ENCODE measurements around the gene FITM1.

Gene FITM1

DNA sequence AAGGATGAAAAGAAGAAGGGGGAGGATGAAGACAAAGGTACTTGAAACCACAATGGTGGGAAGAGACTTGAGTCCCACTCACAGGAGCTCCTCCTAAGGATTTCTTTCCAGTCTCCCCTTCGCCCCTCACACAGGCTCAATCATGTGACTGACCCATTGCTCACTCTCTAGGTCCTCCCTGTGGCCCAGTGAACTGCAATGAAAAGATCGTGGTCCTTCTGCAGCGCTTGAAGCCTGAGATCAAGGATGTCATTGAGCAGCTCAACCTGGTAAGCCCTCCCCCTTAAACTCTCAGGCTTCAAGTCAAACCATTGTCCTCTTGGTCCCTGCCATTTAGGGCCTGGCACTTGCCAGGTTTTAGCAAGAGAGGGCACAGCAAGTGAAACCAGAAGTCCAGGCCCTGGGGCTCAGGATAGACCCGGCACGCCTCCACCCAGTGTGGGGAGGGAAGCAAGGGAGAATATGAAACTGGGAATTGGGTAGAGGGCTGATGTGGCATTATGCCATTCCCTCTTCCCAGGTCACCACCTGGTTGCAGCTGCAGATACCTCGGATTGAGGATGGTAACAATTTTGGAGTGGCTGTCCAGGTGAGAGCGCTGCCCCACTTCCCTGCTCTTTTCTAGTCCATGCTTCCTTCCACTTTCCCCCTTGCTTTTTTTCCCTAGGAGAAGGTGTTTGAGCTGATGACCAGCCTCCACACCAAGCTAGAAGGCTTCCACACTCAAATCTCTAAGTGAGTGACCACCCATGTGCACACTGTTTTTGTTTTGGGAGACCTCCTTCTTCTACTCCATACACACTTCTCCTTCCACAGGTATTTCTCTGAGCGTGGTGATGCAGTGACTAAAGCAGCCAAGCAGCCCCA, 7.3 kb downstream of the FITM1 start:
- Mint-ChIP-seq H3K4me3 (peak overlapping the region; percentile 95), H3K27me3 (no peaks in the 10 kb centered on the region), H3K27ac (peak overlapping the region; percentile 96), H3K36me3 (ENCODE audit: low read depth) (peaks cover 48% of the 10 kb centered on the region), H3K4me1 (ENCODE audit: low read depth) (peaks cover 58% of the 10 kb centered on the region), H3K9me3 (no peaks in the 10 kb centered on the region)

DNA sequence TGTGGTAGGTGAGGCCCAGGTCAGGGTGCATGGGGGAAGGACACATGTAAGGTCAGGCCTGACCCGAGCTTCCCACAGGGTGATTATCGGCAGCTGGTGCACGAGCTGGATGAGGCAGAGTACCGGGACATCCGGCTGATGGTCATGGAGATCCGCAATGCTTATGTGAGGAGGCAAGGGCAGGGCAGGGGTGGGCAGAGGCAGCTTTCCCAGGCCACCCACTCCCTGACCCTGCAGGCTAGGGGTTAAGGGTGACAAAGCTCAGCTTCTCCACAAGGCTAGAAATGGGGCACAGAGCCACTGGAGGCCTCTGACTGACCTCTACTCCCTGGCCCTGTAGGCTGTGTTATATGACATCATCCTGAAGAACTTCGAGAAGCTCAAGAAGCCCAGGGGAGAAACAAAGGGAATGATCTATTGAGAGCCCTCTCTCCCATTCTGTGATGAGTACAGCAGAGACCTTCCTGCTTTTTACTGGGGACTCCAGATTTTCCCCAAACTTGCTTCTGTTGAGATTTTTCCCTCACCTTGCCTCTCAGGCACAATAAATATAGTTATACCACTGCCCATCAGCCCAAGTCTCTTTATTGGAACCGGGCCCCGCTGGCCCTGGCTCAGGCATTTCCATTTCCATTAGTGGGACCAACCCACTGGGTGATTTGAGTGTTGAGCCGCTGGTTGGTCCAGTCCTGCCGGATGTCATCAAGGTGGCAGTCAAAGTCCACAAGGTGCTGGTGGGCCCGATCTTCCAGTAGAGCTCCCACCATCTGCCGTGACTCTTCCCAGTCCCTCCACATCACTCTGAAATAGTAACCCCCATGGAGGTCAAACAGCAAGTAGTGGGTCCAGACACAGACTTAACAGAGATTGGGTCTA, 8.2 kb downstream of the FITM1 start:
- no peaks in the 10 kb centered on the region for H3K9me3 Mint-ChIP-seq
- no peaks in the 10 kb centered on the region for H3K27me3 Mint-ChIP-seq
- peaks cover 57% of the 10 kb centered on the region for H3K36me3 Mint-ChIP-seq (ENCODE audit: low read depth)
- peaks cover 62% of the 10 kb centered on the region for H3K4me1 Mint-ChIP-seq (ENCODE audit: low read depth)
- H3K27ac Mint-ChIP-seq = peak overlapping the region; percentile 72
- peak overlapping the region; percentile 98 for H3K4me3 Mint-ChIP-seq

DNA sequence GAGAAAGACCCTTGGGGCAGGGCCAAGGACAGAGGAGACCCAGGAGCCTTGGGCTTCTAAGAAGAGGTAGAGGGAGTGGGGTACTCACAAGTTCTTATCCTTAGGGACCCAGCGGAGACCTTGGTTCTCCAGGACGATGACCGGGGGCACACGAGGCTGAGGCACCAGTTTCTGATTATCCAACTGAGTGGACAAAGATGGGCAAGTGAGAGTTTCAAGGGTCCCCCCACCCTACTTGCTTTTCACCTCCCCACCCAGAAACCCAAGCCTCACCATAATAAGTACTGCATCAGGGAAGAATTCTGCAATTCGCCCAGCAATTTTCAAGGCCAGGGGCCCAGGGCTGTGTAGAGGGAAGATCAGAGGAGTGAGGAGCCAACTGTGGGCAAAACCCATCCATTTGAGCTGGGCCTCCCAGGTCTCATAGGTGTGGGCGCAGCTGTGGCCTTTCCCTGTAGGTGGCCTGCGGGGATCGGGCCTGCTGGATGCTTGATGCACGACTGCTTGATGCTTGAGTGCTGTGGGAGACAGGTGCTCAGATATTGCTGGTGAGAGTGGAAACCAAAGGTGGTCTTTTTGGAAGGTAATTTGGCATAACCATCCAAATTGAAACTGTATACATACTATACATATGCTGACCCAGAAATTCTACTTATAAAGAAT, 8.9 kb downstream of the FITM1 start:
- Mint-ChIP-seq H3K4me3 (peak overlapping the region; percentile 98), H3K27ac (peak overlapping the region; percentile 72), H3K27me3 (no peaks in the 10 kb centered on the region), H3K36me3 (ENCODE audit: low read depth) (peaks cover 62% of the 10 kb centered on the region), H3K4me1 (ENCODE audit: low read depth) (peaks cover 67% of the 10 kb centered on the region), H3K9me3 (no peaks in the 10 kb centered on the region)

GRCh38 chr14:24141097-24141880, 10.8 kb downstream of the FITM1 start, which contains the start of gene EMC9:
Gene EMC9 (minus strand): TSS chr14:24141591. CDS start chr14:24141304, 287 bp downstream.
- H3K27ac Mint-ChIP-seq = peak within 1 kb of the TSS; percentile 92
- no peaks in the 10 kb centered on the region for H3K27me3 Mint-ChIP-seq
- peak within 1 kb of the TSS; percentile 98 for H3K4me3 Mint-ChIP-seq
- peaks cover 77% of the 10 kb centered on the region for H3K4me1 Mint-ChIP-seq (ENCODE audit: low read depth)
- peaks cover 81% of the 10 kb centered on the region for H3K36me3 Mint-ChIP-seq (ENCODE audit: low read depth)
- no peaks in the 10 kb centered on the region for H3K9me3 Mint-ChIP-seq

- Mint-ChIP-seq H3K27me3 (no peaks in the 10 kb centered on the region), H3K27ac (peak overlapping the region; percentile 62), H3K4me3 (peak overlapping the region; percentile 53), H3K36me3 (ENCODE audit: low read depth) (peaks cover 63% of the 10 kb centered on the region), H3K9me3 (no peaks in the 10 kb centered on the region), H3K4me1 (ENCODE audit: low read depth) (peaks cover 62% of the 10 kb centered on the region)
Observed at GRCh38 chr14:24143511-24143910, 13.1 kb downstream of the FITM1 start.

DNA sequence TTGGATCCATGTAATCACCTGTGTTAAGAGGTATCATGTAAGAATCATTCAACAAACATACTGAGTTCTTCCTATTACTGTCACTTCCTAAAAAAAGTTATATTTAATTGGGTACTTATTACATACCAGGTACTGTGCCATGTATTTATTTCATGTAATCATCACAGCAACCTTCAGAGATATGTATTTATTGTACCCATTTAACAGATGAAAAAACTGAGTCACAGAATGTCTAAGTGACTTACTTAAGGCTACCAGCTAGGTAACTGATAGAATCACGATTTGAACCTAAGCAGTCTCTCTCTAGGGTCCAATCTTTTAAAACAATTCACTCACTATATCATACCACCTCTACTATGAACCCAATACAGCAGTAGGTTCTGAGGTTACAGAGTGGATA, 14.0 kb downstream of the FITM1 start:
- peak overlapping the region; percentile 98 for H3K27ac Mint-ChIP-seq
- peaks cover 62% of the 10 kb centered on the region for H3K4me1 Mint-ChIP-seq (ENCODE audit: low read depth)
- no peaks in the 10 kb centered on the region for H3K9me3 Mint-ChIP-seq
- H3K36me3 Mint-ChIP-seq (ENCODE audit: low read depth) = peaks cover 63% of the 10 kb centered on the region
- H3K27me3 Mint-ChIP-seq = no peaks in the 10 kb centered on the region
- H3K4me3 Mint-ChIP-seq = peak overlapping the region; percentile 99

DNA sequence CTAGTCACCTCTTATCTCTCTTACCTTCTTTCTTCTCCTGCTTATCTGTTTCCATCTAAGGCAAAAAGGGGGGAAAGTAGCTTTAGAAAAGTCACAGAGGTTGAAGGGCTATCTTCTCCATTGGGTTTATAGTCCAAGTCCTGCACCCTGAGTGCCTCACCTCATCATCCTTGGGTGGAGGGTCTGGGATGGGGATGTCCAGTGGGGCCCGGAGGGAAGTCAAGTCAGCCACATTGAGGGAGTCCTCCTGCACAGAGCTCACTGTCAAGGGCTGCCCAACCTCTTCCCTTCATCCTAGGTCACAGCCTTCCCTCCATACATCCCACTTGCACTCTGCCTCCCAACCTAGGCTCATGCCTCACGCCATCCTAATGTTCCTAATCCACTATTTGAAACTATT, 14.8 kb downstream of the FITM1 start:
- Mint-ChIP-seq H3K36me3 (ENCODE audit: low read depth) (peaks cover 63% of the 10 kb centered on the region), H3K4me3 (peak overlapping the region; percentile 99)

GRCh38 chr14:24145690-24146452, 15.4 kb downstream of the FITM1 start:
- Mint-ChIP-seq H3K27me3 (no peaks in the 10 kb centered on the region), H3K36me3 (ENCODE audit: low read depth) (peaks cover 64% of the 10 kb centered on the region), H3K27ac (peak overlapping the region; percentile 98), H3K4me1 (ENCODE audit: low read depth) (peaks cover 68% of the 10 kb centered on the region), H3K9me3 (no peaks in the 10 kb centered on the region), H3K4me3 (peak overlapping the region; percentile 99)

More for the DNA sequence above, 14.8 kb downstream of the FITM1 start:
- Mint-ChIP-seq H3K4me1 (ENCODE audit: low read depth) (peaks cover 61% of the 10 kb centered on the region), H3K27ac (peak overlapping the region; percentile 98), H3K27me3 (no peaks in the 10 kb centered on the region), H3K9me3 (no peaks in the 10 kb centered on the region)

DNA sequence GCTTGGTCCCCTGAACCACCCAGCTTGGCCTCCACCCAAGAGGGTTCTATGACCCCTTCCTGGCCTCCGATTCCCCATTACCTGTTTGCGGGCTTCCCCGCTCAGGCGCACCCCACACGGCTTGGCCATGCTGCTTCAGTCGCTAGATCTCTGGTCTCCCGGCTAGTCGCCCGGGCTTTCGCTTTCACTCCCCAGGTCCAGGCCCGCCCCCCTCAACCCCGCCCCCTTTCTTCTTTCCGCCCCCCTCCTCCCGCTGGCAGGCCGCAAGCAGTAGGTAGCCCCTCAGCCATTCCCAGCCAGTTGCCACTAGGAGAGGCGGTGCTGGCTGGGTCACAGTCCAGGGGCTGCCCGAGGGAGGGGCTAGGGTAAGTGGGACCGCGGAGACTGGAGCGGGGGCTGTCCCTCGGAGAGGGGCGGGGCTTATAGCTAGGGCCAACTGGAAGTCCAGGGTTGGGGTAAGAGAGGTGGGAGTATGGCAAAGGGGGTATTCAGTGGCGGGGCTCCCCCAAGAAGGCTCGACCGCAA, 16.1 kb downstream of the FITM1 start, which contains the start of gene PSME2:
PSME2 (minus strand) TSS at position 158 of the 525 bp plus-strand sequence; CDS start at position 129, 29 bp downstream.
- no peaks in the 10 kb centered on the region for H3K27me3 Mint-ChIP-seq
- peaks cover 68% of the 10 kb centered on the region for H3K4me1 Mint-ChIP-seq (ENCODE audit: low read depth)
- H3K9me3 Mint-ChIP-seq = no peaks in the 10 kb centered on the region
- H3K27ac Mint-ChIP-seq = peak within 1 kb of the TSS; percentile 98
- peaks cover 69% of the 10 kb centered on the region for H3K36me3 Mint-ChIP-seq (ENCODE audit: low read depth)
- H3K4me3 Mint-ChIP-seq = peak within 1 kb of the TSS; percentile 99

DNA sequence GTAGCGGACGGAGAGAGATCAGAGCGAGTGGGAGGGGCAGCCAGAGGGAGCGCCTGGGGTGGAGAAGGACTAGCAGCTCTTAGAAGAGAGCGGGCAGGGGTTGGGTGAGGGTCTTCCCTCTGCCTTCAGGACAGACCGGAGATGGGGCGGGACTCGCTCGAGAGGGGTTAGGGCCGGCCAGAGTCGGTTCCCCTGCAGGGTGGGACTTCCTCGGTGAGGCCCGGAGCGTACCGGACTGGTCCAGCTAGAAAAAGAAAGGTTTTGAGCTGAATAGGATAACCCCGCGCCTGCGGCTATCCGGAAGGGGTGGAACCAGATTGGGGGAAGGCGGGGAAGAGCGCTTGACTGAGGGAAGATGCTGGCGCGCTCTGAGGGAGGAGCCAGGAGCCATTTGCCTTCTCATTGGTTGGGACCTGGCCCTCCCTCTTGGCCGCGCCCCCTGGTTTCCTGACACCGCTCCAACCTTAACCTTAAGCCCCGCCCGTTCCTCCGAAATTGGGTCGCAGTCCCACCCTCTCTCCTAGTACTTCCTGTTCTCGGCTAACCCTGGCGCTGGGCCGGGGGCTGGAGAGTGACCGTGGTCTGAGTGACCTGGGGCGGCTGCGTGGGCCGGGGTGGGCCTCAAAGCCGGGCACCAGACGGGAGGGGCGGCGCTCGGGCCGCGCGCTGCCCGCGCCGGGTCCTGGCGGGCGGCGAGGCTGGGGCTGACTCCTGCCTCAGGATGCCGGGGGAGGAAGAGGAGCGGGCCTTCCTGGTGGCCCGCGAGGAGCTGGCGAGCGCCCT, 16.7 kb downstream of the FITM1 start, which contains the start of gene RNF31:
RNF31 (plus strand) TSS at position 521 of the 783 bp plus-strand sequence; CDS start at position 722, 201 bp downstream.
- H3K4me1 Mint-ChIP-seq (ENCODE audit: low read depth) = peaks cover 63% of the 10 kb centered on the region
- H3K27ac Mint-ChIP-seq = peak within 1 kb of the TSS; percentile 98
- peak within 1 kb of the TSS; percentile 99 for H3K4me3 Mint-ChIP-seq
- H3K36me3 Mint-ChIP-seq (ENCODE audit: low read depth) = peaks cover 72% of the 10 kb centered on the region
- no peaks in the 10 kb centered on the region for H3K27me3 Mint-ChIP-seq
- no peaks in the 10 kb centered on the region for H3K9me3 Mint-ChIP-seq

DNA sequence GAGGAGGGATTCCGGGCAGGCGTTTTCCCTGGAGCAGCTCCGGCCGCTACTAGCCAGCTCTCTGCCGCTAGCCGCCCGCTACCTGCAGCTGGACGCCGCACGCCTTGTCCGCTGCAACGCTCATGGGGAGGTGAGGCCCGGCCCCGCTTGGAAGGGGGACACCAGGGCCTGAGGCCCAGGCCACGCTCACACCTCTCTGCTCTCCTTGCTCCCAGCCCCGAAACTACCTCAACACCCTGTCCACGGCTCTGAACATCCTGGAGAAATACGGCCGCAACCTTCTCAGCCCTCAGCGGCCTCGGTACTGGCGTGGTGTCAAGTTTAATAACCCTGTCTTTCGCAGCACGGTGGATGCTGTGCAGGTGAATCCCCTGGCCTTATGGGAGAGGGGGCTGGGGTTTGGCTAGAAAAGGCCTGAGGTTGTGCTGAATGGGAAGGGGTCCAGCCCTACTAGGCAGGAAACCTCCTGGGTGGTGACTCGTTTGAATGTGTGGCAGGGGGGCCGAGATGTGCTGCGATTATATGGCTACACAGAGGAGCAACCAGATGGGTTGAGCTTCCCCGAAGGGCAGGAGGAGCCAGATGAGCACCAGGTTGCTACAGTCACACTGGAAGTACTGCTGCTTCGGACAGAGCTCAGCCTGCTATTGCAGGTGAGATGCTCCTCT, 17.4 kb downstream of the FITM1 start:
- peaks cover 58% of the 10 kb centered on the region for H3K4me1 Mint-ChIP-seq (ENCODE audit: low read depth)
- no peaks in the 10 kb centered on the region for H3K9me3 Mint-ChIP-seq
- H3K36me3 Mint-ChIP-seq (ENCODE audit: low read depth) = peaks cover 69% of the 10 kb centered on the region
- H3K4me3 Mint-ChIP-seq = peak overlapping the region; percentile 99
- H3K27me3 Mint-ChIP-seq = no peaks in the 10 kb centered on the region
- H3K27ac Mint-ChIP-seq = peak overlapping the region; percentile 85
